ENCODE data around the gene KCND2.
"Not testable (repeated sequence)": the region's sequence is repeated elsewhere in the genome, so short reads cannot be mapped to it uniquely, and the experiment has no call there.

KCND2 gene

DNA sequence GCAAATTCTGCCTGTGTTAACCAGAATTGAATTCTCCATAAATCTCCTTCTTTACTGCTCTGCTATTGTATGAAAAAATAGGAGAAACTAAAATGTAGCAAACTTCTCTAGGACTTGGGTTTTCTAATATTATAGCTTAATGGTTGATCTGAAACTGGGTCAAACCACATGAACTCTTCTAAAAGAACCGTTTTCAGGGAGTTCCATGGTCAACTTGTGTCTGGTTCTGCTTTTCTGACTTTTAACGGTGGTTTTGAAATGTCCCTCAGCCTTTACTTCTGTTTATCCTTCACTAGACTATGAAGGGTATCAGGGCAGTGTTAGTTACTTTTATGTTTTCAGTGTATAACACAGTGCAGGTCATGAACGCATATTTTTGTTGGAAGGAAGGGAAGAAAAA lies 342.7 kb downstream of the KCND2 start:
- Mint-ChIP-seq H3K27me3 (no peaks in the 10 kb centered on the region), H3K36me3 (no peaks in the 10 kb centered on the region), H3K4me1 (no peaks in the 10 kb centered on the region), H3K27ac (no peak overlapping the region), H3K9me3 (no peaks in the 10 kb centered on the region), H3K4me3 (no peak overlapping the region)

DNA sequence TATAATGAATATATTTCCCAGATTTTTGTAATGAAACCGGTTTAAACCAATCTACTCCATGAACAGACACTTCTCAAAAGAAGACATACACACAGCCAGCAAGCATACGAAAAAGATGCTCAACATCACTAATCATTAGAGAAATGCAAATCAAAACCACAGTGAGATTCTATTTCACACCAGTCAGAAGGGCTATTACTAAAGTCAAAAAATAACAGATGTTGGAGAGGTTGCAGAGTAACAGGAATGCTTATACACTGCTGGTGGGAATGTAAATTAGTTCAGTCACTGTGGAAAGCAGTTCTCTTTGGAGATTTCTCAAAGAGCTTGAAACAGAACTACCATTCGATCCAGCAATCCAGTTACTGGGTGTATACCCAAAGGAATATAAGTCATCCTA lies 344.3 kb downstream of the KCND2 start:
- no peaks in the 10 kb centered on the region for H3K36me3 Mint-ChIP-seq
- H3K4me3 Mint-ChIP-seq = no peak overlapping the region
- no peaks in the 10 kb centered on the region for H3K27me3 Mint-ChIP-seq
- no peaks in the 10 kb centered on the region for H3K9me3 Mint-ChIP-seq
- H3K27ac Mint-ChIP-seq = no peak overlapping the region
- no peaks in the 10 kb centered on the region for H3K4me1 Mint-ChIP-seq

DNA sequence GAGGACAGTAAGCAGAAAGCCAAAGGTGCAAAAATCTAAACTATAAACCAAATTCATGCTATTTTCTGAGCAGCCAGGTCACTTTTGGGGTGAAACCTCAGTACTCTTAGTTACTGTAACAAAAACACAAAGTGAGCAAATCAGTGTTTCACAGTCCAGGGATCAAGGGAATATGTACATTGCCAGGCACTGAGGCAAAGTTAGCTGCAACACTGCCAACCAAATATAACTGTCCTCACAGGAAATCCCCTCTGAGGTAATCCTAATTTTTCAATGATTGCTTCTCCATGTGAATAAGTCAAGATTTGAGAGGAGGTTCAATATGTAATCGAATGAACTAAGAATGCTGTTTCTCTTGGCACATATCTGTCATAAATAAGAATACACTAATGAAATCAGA lies 355.3 kb downstream of the KCND2 start:
- Mint-ChIP-seq H3K9me3 (no peaks in the 10 kb centered on the region), H3K36me3 (no peaks in the 10 kb centered on the region), H3K4me3 (no peak overlapping the region)

DNA sequence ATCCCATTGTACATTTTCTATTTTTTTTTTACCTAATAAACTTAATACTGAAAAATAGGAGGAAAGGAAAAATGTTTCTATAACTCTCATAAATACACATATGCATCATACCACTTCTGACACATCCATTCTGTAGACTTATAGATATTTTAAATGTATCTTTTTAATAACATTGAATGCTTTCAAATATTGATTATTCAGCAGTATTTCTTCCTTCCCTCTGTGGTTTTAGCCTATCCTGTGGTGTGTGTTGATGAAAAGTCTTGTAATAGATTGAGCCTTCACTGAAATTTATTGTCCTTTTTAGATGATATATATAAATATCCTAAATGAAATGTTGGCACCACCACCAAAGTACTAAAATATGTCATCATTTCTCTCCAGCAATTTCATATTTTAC lies 366.9 kb downstream of the KCND2 start:
- Mint-ChIP-seq H3K36me3 (no peaks in the 10 kb centered on the region), H3K27ac (no peak overlapping the region), H3K27me3 (no peaks in the 10 kb centered on the region), H3K4me1 (no peaks in the 10 kb centered on the region), H3K4me3 (no peak overlapping the region), H3K9me3 (peaks cover 3% of the 10 kb centered on the region)

More for the DNA sequence above, 355.3 kb downstream of the KCND2 start:
- H3K27me3 Mint-ChIP-seq = no peaks in the 10 kb centered on the region
- H3K4me1 Mint-ChIP-seq = no peaks in the 10 kb centered on the region
- H3K27ac Mint-ChIP-seq = no peak overlapping the region

- Mint-ChIP-seq H3K4me3 (no peak overlapping the region), H3K4me1 (no peaks in the 10 kb centered on the region), H3K36me3 (no peaks in the 10 kb centered on the region), H3K9me3 (no peaks in the 10 kb centered on the region), H3K27me3 (no peaks in the 10 kb centered on the region), H3K27ac (no peak overlapping the region)
These were observed 373.0 kb downstream of the KCND2 start for GRCh38 chr7:120645966-120646365.

GRCh38 chr7:120654241-120654640 lies 381.3 kb downstream of the KCND2 start:
- no peaks in the 10 kb centered on the region for H3K27me3 Mint-ChIP-seq
- no peaks in the 10 kb centered on the region for H3K9me3 Mint-ChIP-seq
- H3K36me3 Mint-ChIP-seq = no peaks in the 10 kb centered on the region
- H3K4me3 Mint-ChIP-seq = no peak overlapping the region
- H3K27ac Mint-ChIP-seq = no peak overlapping the region
- H3K4me1 Mint-ChIP-seq = no peaks in the 10 kb centered on the region

- Mint-ChIP-seq H3K27ac (no peak overlapping the region), H3K4me1 (no peaks in the 10 kb centered on the region), H3K36me3 (no peaks in the 10 kb centered on the region), H3K9me3 (no peaks in the 10 kb centered on the region), H3K4me3 (no peak overlapping the region), H3K27me3 (no peaks in the 10 kb centered on the region)
These were observed 385.5 kb downstream of the KCND2 start for GRCh38 chr7:120658516-120658915.

DNA sequence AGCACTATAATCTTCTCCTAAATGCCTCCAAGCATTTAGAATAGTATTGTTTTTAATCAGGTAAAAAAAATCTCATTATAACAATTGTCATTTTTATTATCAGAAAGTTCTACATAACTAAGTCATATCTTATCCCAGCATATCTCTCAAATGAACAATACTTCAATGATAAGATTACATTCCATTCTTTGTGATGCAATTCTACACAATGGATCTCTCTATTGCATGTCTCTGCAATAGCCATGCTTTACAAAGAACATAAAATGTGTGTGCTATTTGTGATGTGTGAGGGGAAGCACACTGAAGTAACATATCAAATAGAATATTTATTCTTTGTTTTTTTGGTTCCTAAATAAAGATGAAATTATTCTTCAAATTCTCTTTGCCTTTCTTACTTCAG lies 389.3 kb downstream of the KCND2 start:
- Mint-ChIP-seq H3K27ac (no peak overlapping the region), H3K9me3 (no peaks in the 10 kb centered on the region), H3K36me3 (no peaks in the 10 kb centered on the region), H3K4me3 (no peak overlapping the region), H3K27me3 (no peaks in the 10 kb centered on the region), H3K4me1 (no peaks in the 10 kb centered on the region)

GRCh38 chr7:120665068-120665467 lies 392.1 kb downstream of the KCND2 start:
- Mint-ChIP-seq H3K36me3 (no peaks in the 10 kb centered on the region), H3K27me3 (no peaks in the 10 kb centered on the region), H3K4me3 (no peak overlapping the region), H3K27ac (no peak overlapping the region), H3K9me3 (no peaks in the 10 kb centered on the region), H3K4me1 (no peaks in the 10 kb centered on the region)

DNA sequence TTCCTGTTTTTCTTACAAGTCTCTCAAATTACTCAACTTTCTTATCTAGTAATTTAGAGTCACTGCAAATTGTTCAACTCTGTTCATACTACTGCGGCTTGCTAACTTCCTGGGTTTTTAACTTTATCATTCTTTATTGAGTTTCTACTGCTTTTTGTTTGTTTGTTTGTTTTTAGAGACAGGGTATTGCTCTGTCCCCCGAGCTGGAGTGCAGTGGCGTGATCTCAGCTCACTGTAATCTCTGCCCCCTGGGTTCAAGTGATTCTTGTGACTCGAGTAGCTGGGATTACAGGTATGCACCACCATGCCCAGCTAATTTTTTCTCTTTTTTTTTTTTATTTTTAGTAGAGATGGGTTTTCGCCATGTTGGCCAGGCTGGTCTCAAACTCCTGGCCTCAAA lies 402.1 kb downstream of the KCND2 start:
- Mint-ChIP-seq H3K36me3 (no peaks in the 10 kb centered on the region), H3K27ac (no peak overlapping the region), H3K9me3 (peaks cover 8% of the 10 kb centered on the region), H3K4me3 (no peak overlapping the region), H3K27me3 (no peaks in the 10 kb centered on the region), H3K4me1 (no peaks in the 10 kb centered on the region)

DNA sequence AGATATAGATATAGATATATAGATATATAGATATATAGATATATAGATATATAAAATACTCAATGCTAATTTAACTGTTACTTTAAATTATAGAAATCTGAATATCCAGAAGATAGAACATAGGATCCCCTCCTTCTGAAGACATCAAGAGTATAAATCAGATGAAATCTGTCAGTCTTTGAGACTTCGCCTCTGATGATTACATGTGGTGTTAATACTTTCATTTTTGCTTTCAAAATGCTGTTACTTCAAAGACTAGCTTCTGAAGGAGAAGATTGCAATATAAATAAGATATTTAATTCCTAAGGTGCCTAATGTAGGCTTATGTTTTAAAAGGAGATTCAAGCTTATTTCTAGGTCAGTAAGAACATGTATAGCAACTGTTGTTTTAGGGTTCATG lies 404.6 kb downstream of the KCND2 start:
- H3K4me1 Mint-ChIP-seq = no peaks in the 10 kb centered on the region
- H3K27ac Mint-ChIP-seq = no peak overlapping the region
- no peaks in the 10 kb centered on the region for H3K9me3 Mint-ChIP-seq
- no peaks in the 10 kb centered on the region for H3K27me3 Mint-ChIP-seq
- no peak overlapping the region for H3K4me3 Mint-ChIP-seq
- no peaks in the 10 kb centered on the region for H3K36me3 Mint-ChIP-seq

GRCh38 chr7:120680985-120681384 lies 408.0 kb downstream of the KCND2 start:
- no peak overlapping the region for H3K4me3 Mint-ChIP-seq
- no peak overlapping the region for H3K27ac Mint-ChIP-seq
- no peaks in the 10 kb centered on the region for H3K36me3 Mint-ChIP-seq
- no peaks in the 10 kb centered on the region for H3K9me3 Mint-ChIP-seq
- H3K27me3 Mint-ChIP-seq = no peaks in the 10 kb centered on the region
- no peaks in the 10 kb centered on the region for H3K4me1 Mint-ChIP-seq

GRCh38 chr7:120684463-120684862 lies 411.5 kb downstream of the KCND2 start:
- Mint-ChIP-seq H3K9me3 (no peaks in the 10 kb centered on the region), H3K27ac (no peak overlapping the region), H3K4me3 (no peak overlapping the region), H3K36me3 (no peaks in the 10 kb centered on the region), H3K27me3 (no peaks in the 10 kb centered on the region), H3K4me1 (no peaks in the 10 kb centered on the region)

DNA sequence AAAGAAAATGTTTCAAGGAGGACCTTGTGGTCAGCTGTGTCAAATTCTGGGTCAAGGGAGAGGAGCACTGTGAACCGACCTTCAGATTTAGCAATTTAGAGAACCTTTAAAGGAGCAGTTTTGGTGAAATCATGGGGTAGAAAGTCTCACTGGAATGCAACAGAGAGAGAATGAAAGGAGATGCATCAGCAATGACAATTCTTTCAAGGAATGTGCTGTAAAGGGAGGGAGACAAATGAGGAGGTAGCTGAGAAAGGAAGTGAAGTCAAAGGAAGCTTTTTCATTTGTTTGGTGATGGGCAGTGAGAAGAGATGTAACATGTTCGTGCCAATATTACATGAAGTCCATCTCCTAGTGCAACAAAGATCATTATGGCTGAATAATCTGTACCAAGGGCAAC lies 418.9 kb downstream of the KCND2 start:
- no peaks in the 10 kb centered on the region for H3K4me1 Mint-ChIP-seq
- H3K27me3 Mint-ChIP-seq = no peaks in the 10 kb centered on the region
- H3K27ac Mint-ChIP-seq = no peak overlapping the region
- H3K4me3 Mint-ChIP-seq = no peak overlapping the region
- no peaks in the 10 kb centered on the region for H3K36me3 Mint-ChIP-seq
- H3K9me3 Mint-ChIP-seq = no peaks in the 10 kb centered on the region

- H3K9me3 Mint-ChIP-seq = peaks cover 6% of the 10 kb centered on the region
- H3K4me3 Mint-ChIP-seq = no peak overlapping the region
- H3K27me3 Mint-ChIP-seq = no peaks in the 10 kb centered on the region
- H3K4me1 Mint-ChIP-seq = no peaks in the 10 kb centered on the region
- no peaks in the 10 kb centered on the region for H3K36me3 Mint-ChIP-seq
- no peak overlapping the region for H3K27ac Mint-ChIP-seq
These were observed 422.9 kb downstream of the KCND2 start for GRCh38 chr7:120695848-120696247.

DNA sequence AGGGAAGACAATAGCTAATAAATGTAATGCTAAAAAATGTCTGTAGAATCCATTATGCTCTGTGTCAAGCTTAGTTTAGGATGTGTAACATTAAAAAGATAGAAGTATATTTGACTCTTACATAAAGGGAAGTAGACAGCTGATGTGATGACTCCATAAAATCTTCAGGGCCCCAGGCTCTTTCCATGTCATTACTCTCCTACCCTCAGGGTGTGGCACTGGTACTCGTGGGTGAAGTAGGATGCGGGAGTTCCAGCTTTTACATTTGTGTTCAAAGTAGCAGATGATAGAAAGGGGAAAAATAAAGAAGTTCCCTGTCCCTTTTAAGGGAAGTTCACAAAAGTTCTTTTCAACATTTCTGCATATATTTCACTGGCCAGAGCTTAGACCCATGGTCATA lies 427.8 kb downstream of the KCND2 start:
- Mint-ChIP-seq H3K36me3 (no peaks in the 10 kb centered on the region), H3K9me3 (peaks cover 6% of the 10 kb centered on the region), H3K27ac (no peak overlapping the region), H3K27me3 (no peaks in the 10 kb centered on the region), H3K4me3 (no peak overlapping the region), H3K4me1 (no peaks in the 10 kb centered on the region)

GRCh38 chr7:120702408-120702807 lies 429.4 kb downstream of the KCND2 start:
- H3K27me3 Mint-ChIP-seq, H3K36me3 Mint-ChIP-seq, H3K4me3 Mint-ChIP-seq, H3K9me3 Mint-ChIP-seq, H3K4me1 Mint-ChIP-seq, H3K27ac Mint-ChIP-seq: not testable (repeated sequence)
